ENCODE measurements around the gene DDTL. TPM values are rescaled to one million over a fixed set of nuclear protein-coding genes. Genes with fewer than 3 reads are reported as not detected.
A peak's percentile ranks its signal among the peaks of the same experiment; 100 is the strongest.

Gene DDTL
- total and polyA plus RNA-seq, 8 donors: 2.7 to 53.6 (median 4.5) TPM; not detected in 2

DNA sequence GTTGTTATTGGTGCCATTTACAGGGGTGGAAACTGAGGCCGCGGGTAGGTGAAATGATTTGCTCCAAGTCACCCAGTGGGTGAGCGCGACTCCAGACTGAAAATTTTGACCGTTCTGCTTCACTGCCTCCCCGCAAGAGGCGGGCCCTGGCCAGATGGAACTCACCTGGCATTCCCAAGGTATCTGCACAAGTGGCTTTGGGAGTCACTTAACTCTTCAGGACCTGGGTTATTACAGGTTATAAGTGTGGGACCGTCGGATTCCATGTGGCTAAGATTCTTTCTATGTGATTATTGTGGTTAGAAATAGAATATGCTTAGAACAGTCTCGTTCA, 45.0 kb downstream of the DDTL start:
- TF ChIP-seq POLR2AphosphoS5 (IDR thresholded peaks at IDR 0.05) (no peak), EP300 (IDR thresholded peaks at IDR 0.05) (no peak), POLR2A (IDR thresholded peaks at IDR 0.05) (no peak)
- TF ChIP-seq, protein P1, sequence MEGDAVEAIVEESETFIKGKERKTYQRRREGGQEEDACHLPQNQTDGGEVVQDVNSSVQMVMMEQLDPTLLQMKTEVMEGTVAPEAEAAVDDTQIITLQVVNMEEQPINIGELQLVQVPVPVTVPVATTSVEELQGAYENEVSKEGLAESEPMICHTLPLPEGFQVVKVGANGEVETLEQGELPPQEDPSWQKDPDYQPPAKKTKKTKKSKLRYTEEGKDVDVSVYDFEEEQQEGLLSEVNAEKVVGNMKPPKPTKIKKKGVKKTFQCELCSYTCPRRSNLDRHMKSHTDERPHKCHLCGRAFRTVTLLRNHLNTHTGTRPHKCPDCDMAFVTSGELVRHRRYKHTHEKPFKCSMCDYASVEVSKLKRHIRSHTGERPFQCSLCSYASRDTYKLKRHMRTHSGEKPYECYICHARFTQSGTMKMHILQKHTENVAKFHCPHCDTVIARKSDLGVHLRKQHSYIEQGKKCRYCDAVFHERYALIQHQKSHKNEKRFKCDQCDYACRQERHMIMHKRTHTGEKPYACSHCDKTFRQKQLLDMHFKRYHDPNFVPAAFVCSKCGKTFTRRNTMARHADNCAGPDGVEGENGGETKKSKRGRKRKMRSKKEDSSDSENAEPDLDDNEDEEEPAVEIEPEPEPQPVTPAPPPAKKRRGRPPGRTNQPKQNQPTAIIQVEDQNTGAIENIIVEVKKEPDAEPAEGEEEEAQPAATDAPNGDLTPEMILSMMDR (IDR thresholded peaks at IDR 0.05): no peak
- WGBS, 5 donors: 0 to 2% (median 1%) methylated on average over 10 of the region's 10 CpGs
- H3K36me3 ChIP-seq: no peaks in the 10 kb centered on the region
- H3K9me3 ChIP-seq: no peaks in the 10 kb centered on the region
- intact Hi-C loops (cut with DNase I; ENCODE audit: low total_unique reads): loop anchor here (10.0 kb wide), 1 partner anchor 143 kb away; no protein-coding TSS in a partner anchor
- H3K27ac ChIP-seq: peak overlapping the region; percentile 73 to 93 (median 87)
- peaks cover 21 to 53% (median 39%) of the 10 kb centered on the region in 4 donors for H3K4me1 ChIP-seq
- peak in 1 of 2 donors; percentile 55 for DNase-seq
- peak overlapping the region; percentile 81 to 97 (median 92) for H3K4me3 ChIP-seq
- H3K27me3 ChIP-seq: no peaks in the 10 kb centered on the region

DNA sequence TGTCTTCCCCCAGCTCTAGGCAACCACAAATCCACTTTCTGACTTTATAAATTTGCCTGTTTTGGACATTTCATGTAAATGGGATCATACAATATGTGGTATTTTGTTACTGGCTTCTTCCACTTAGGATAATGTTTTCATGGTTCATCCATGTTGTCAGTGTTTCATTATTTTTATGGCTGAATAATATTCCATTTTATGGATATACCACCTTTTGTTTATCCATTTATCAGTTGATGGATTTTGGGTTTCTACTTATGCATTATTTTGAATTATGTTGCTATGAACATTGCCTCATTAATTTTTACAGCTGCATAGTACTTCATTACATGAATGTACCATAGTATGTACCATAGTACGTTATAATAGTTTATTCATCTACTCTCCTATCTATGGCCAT, 49.5 kb downstream of the DDTL start:
- no peak overlapping the region for H3K4me3 ChIP-seq
- peaks cover 0 to 13% (median 10%) of the 10 kb centered on the region in 4 donors for H3K36me3 ChIP-seq
- intact Hi-C loops (cut with DNase I; ENCODE audit: low total_unique reads): loop anchor here (10.0 kb wide), 1 partner anchor 139 kb away; no protein-coding TSS in a partner anchor
- no peak for TF ChIP-seq POLR2AphosphoS5 (IDR thresholded peaks at IDR 0.05)
- no peak for TF ChIP-seq EP300 (IDR thresholded peaks at IDR 0.05)
- no peak overlapping the region for H3K27ac ChIP-seq
- 95 to 98% (median 96%) methylated on average over 1 of the region's 1 CpG for WGBS, 5 donors
- no peak for DNase-seq
- H3K4me1 ChIP-seq: peaks cover 7 to 26% (median 26%) of the 10 kb centered on the region in 4 donors
- no peaks in the 10 kb centered on the region for H3K27me3 ChIP-seq
- H3K9me3 ChIP-seq: no peaks in the 10 kb centered on the region

DNA sequence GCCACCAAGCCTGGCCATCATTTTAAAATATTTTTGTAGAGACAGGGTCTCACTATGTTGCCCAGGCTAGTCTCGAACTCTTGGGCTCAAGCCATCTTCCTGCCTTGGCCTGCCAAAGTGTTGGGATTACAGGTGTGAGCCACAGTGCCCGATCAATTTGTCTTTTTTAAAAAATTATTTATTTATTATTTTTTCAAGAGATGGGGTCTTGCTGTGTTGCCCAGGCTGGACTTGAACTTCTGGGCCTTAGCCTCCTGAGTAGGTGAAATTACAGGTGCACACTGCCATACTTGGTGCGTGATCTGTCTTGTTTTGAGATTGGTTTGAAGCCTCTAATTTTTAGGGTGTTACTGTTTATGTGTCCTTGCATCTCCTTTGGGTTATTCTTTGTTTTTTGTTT, 54.6 kb downstream of the DDTL start:
- Histone ChIP-seq H3K9me3 (peaks cover 0 to 5% (median 0%) of the 10 kb centered on the region in 4 donors), H3K27ac (no peak overlapping the region), H3K36me3 (peaks cover 0 to 22% (median 18%) of the 10 kb centered on the region in 4 donors), H3K4me1 (peaks cover 0 to 6% (median 2%) of the 10 kb centered on the region in 4 donors), H3K4me3 (no peak overlapping the region), H3K27me3 (no peaks in the 10 kb centered on the region)
- 95 to 99% (median 98%) methylated on average over 3 of the region's 3 CpGs for WGBS, 5 donors
- no peak for DNase-seq
- intact Hi-C loops (cut with DNase I; ENCODE audit: low total_unique reads): no loop called here
- no peak for TF ChIP-seq POLR2AphosphoS5 (IDR thresholded peaks at IDR 0.05)
- no peak for TF ChIP-seq POLR2A (IDR thresholded peaks at IDR 0.05)
- no peak for TF ChIP-seq EP300 (IDR thresholded peaks at IDR 0.05)
- TF ChIP-seq, protein P1 (IDR thresholded peaks at IDR 0.05): no peak

Other genes starting within 250 kb of the DDTL start
- gene ZNF70, start 215.8 kb upstream of the DDTL start, total RNA-seq: 1 to 10 TPM in 4 of 5 donors, under 1 TPM in 1; 0.87 to 9.4 (median 4.5) TPM
- gene ZNF70, start 215.8 kb upstream of the DDTL start, polyA plus RNA-seq: under 1 TPM; 0.58 to 0.68 (median 0.61) TPM
- not detected for gene VPREB3, start 212.5 kb upstream of the DDTL start, total RNA-seq
- gene VPREB3, start 212.5 kb upstream of the DDTL start, polyA plus RNA-seq: 1 to 10 TPM; 1.1 to 8.7 (median 7.8) TPM
- gene C22orf15, start 203.9 kb upstream of the DDTL start, total RNA-seq: not detected
- under 1 TPM in 1 of 3 donors, not detected in 2; 0.05 TPM for gene C22orf15, start 203.9 kb upstream of the DDTL start, polyA plus RNA-seq
- gene CHCHD10, start 198.9 kb upstream of the DDTL start, total RNA-seq: 100 to 1,000 TPM in 1 of 5 donors, 10 to 100 TPM in 2, 1 to 10 TPM in 2; 5.8 to 589 (median 43.2) TPM
- gene CHCHD10, start 198.9 kb upstream of the DDTL start, polyA plus RNA-seq: 100 to 1,000 TPM; 159 to 204 (median 168) TPM
- 10 to 100 TPM in 1 of 5 donors, 1 to 10 TPM in 2, not detected in 2; 2.3 to 54.2 (median 5.3) TPM for gene MMP11, start 194.0 kb upstream of the DDTL start, total RNA-seq
- gene MMP11, start 194.0 kb upstream of the DDTL start, polyA plus RNA-seq: 1 to 10 TPM in 2 of 3 donors, under 1 TPM in 1; 0.50 to 2.0 (median 2.0) TPM
- 10 to 100 TPM; 13.4 to 74.6 (median 48.2) TPM for gene SMARCB1, start 179.9 kb upstream of the DDTL start, total RNA-seq
- gene SMARCB1, start 179.9 kb upstream of the DDTL start, polyA plus RNA-seq: 10 to 100 TPM; 34.0 to 44.4 (median 37.2) TPM
- gene DERL3, start 127.9 kb upstream of the DDTL start, total RNA-seq: 10 to 100 TPM in 2 of 5 donors, 1 to 10 TPM in 2, under 1 TPM in 1; 0.45 to 24.1 (median 5.2) TPM
- 10 to 100 TPM in 1 of 3 donors, 1 to 10 TPM in 2; 6.2 to 24.5 (median 7.9) TPM for gene DERL3, start 127.9 kb upstream of the DDTL start, polyA plus RNA-seq
- gene SLC2A11, start 109.0 kb upstream of the DDTL start, total RNA-seq: 10 to 100 TPM in 1 of 5 donors, 1 to 10 TPM in 4; 3.2 to 10.3 (median 6.6) TPM
- 1 to 10 TPM; 5.8 to 9.1 (median 6.7) TPM for gene SLC2A11, start 109.0 kb upstream of the DDTL start, polyA plus RNA-seq
- gene MIF, start 72.5 kb upstream of the DDTL start, total RNA-seq: 100 to 1,000 TPM in 4 of 5 donors, 10 to 100 TPM in 1; 59.5 to 293 (median 214) TPM
- 100 to 1,000 TPM; 496 to 940 (median 891) TPM for gene MIF, start 72.5 kb upstream of the DDTL start, polyA plus RNA-seq
- gene GSTT2B, start 5.7 kb upstream of the DDTL start, total RNA-seq: 10 to 100 TPM in 1 of 5 donors, 1 to 10 TPM in 1, not detected in 3; 1.7 to 30.0 TPM
- gene GSTT2B, start 5.7 kb upstream of the DDTL start, polyA plus RNA-seq: 10 to 100 TPM in 2 of 3 donors, 1 to 10 TPM in 1; 3.5 to 45.8 (median 10.1) TPM
- gene DDT, start 7.6 kb downstream of the DDTL start, total RNA-seq: 100 to 1,000 TPM in 4 of 5 donors, 10 to 100 TPM in 1; 72.5 to 534 (median 196) TPM
- gene DDT, start 7.6 kb downstream of the DDTL start, polyA plus RNA-seq: 100 to 1,000 TPM; 266 to 486 (median 374) TPM
- gene GSTT2, start 13.2 kb downstream of the DDTL start, total RNA-seq: not detected
- gene GSTT2, start 13.2 kb downstream of the DDTL start, polyA plus RNA-seq: 1 to 10 TPM in 1 of 3 donors, not detected in 2; 8.6 TPM
- gene GSTT4, start 38.6 kb downstream of the DDTL start, total RNA-seq: not detected
- gene GSTT4, start 38.6 kb downstream of the DDTL start, polyA plus RNA-seq: not detected
- 100 to 1,000 TPM in 2 of 5 donors, 10 to 100 TPM in 3; 39.7 to 623 (median 93.7) TPM for gene CABIN1, start 44.4 kb downstream of the DDTL start, total RNA-seq
- gene CABIN1, start 44.4 kb downstream of the DDTL start, polyA plus RNA-seq: 10 to 100 TPM; 14.8 to 25.9 (median 20.2) TPM
- gene SUSD2, start 214.6 kb downstream of the DDTL start, total RNA-seq: 10 to 100 TPM in 3 of 5 donors, 1 to 10 TPM in 1, under 1 TPM in 1; 0.58 to 29.9 (median 17.5) TPM
- gene SUSD2, start 214.6 kb downstream of the DDTL start, polyA plus RNA-seq: 1 to 10 TPM; 2.6 to 5.7 (median 3.2) TPM